GM21526 (cell line): ENCODE data around the gene AP1B1.

Experiments used
- ATAC-seq: cut with Tn5 transposase; IDR thresholded peaks from one replicate; pipeline ENCODE4 v1.9.1; 2021; ENCODE audit warnings: moderate library complexity; ENCODE audit not compliant: unreplicated experiment, low FRiP score

The AP1B1 gene

DNA sequence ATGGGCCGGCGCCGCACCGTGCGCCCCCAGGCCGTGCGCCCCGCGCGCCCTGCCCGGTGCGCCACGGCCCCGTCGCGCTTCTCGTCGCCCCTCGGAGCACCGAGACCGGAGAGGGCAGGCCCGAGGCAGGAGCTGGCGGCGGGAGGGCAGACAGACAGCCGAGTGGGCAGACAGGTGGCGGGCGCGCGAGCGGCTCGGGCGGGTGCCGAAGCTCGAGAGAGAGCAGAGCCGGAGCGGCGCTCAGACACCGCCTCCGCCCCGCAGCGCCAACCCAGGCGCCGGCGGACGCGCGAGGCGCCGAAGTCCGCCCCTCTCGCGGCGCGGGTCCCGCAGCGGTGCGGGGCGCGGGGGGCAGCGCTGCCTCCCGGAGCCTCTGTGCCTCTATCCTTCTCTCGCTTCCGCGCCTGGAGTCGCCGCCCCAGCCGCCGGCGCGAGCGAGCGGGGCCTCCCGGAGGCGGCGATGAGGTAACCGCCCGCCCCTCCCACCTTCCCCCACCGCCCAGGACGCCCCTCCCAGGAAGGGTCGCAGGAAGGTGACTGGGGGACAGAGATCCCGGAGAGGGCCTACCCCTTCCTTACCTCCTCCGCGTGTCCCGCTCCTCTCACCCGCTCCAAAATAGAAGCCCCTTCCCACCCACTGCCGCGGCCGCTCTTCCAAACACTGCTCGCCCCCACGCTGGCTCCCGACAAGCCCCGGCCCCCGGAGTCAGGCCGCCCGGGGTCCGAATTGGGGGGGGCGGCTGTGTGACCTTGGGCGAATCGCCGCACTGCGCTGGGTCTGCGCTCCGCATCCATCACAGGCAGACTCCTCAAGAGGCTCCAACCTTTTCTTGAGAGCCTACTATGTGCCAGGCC, 72.9 kb downstream of the AP1B1 start, which contains the start of gene RASL10A:
RASL10A (minus strand) TSS at position 412 of the 855 bp plus-strand sequence. CDS start 451 bp downstream, outside the sequence.
- no peak for ATAC-seq

DNA sequence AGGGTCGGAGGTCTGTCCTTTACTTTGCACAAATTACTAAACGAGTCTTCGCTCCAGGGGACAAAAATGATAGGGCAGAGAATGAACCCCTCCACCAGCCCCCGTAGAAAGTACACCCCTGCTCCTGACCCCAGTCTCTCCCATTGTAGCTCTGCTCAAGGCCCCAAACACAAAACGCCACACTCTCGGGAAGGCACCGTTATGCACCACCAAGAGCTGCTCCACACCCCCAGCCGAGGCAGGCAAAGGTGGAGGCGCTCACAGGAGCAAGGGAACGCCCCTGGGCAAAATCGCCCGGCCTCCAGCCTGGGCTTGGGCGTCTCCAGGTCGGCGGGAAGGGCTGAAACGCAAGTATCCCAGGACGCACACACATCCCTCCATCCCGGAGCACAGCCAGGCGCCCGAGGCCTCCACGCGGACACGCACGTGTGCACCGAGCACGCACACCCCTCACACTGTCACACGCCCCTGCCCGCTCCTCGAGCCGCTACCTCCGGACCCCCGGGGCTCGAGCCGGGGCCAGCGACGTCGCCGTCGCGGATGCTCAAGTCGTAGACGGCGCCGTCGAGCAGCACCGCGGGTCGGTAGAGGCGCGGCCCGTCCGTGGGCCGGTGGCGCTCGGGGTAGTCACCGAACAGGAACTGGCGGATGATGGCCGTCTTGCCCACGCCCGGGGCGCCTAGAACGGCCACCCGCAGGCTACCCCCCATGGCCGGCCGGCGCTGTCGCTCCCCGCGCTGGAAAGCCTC, 73.7 kb downstream of the AP1B1 start:
- ATAC-seq, result no peak

DNA sequence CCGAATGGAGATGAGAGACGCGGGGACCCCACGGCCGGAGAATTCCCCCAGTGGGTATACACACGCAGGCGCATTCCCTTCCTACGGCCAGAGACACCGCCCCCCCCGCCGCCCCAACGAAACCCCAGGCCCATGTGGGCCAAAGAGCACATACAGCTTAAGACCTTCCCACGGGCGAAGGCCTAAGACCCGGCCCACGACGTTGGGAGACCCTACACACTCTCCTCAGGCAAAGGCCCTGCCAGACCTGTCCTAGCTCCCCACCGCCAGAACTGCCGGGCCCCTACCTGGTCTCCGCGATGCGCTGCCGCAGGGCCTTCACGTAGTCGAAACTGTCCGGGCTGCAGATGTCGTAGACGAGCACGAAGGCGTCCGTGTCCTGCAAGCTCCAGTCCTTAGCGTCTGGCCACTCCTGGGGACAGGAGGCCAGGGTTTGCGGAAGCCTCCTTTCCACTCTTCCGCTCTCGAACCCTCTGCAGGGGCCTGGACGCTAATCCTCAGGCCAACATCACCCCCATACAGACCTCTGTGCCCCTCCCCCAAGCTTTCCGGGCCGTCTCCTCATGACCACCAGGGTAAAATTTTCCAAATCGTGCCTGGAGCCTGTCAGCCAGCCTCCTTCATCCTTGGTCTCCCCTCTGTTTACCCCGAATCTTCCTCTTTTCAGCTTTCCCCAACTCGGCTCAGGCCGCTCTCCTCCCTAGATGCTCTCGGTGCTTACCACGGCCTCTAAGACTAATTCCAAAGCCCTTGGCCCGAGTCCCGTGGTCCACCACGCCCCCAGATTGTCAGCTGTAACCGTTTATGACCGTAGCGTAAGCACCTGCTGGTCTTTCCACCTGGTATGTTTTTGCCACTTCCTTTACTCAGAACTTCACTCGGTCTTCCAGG, 74.5 kb downstream of the AP1B1 start:
- no peak for ATAC-seq

DNA sequence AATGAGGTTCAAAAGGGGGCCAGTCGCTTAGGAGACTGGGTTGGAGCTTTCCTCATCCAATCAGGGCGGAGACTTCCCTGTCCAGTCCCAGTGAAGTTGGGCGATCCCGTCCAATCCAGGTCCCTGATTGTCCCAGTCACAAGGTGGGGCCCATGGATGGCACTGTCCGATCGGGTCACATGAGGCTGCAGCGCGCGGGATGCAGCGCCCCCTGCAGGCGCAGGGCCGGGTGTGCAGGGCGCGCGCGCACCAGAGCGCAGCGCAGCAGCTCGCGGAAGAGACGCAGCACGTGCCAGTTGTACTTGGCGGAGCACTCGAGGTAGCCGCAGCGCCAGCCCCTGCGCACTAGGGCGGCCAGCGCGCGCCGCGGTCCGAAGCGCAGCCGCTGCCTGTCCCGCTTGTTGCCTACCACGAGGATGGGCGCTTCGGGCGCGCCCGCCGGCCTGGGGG, 75.2 kb downstream of the AP1B1 start:
- ATAC-seq, result no peak

DNA sequence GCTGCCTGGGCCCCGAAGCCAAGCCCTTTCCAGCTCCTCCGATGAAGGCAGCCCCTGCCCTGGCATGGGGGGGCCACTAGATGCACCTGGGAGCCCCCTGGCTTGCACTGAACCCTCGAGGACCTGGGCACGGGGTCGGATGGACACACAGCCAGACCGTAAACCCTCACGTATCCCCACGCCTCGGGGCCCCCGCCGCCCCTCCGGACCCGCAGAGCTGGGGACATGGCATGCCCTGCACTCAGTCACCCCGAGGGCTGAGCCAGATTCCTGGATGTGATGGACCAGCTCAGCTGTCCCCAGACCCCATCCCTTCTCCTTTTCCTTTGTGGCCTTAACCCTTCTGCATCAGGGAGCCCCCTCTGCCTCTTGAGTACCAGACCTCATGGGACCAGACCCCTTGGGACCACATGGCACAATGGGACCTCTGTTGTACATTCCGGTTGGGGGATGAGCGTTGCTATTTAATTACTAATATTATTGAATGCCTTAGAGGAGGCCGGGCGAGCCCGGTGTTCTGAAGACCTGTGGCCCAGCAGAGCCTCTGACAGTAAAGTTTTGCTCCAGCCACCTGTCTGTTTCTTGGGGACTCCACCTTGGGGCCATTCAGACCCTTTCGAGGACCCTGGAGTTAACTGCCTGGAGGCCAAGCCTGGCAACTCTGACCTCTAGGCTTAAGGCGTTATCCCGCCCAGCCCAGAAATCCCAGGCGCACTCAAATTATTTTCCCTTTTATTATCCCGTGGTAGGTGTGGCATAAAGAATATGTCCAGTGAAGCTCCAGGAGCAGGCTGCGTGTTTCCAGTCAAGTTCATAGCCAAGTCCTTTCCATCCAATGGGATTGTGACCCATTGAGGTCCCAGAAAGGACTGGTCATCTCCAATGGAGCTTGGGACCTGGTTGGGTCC, 75.9 kb downstream of the AP1B1 start:
- ATAC-seq, result no peak

DNA sequence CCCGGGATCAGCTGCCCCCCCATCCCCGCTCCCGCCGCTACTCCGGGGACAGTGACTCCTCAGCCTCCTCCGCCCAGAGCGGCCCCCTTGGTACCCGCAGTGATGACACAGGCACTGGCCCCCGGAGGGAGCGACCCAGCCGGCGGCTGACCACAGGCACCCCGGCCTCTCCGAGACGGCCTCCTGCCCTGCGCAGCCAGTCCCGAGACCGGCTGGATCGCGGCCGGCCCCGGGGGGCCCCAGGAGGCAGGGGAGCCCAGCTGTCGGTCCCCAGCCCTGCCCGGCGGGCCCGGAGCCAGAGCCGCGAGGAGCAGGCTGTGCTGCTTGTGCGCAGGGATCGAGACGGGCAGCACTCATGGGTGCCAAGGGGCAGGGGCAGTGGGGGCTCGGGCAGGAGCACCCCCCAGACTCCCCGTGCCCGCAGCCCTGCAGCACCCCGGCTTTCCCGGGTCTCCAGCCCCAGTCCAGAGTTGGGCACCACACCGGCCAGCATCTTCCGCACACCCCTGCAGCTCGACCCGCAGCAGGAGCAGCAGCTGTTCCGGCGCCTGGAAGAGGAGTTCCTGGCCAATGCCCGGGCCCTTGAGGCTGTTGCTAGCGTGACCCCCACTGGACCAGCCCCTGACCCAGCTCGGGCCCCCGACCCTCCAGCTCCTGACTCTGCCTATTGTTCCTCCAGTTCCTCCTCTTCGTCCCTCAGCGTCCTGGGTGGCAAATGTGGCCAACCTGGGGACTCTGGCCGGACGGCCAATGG, 76.7 kb downstream of the AP1B1 start:
- no peak for ATAC-seq

DNA sequence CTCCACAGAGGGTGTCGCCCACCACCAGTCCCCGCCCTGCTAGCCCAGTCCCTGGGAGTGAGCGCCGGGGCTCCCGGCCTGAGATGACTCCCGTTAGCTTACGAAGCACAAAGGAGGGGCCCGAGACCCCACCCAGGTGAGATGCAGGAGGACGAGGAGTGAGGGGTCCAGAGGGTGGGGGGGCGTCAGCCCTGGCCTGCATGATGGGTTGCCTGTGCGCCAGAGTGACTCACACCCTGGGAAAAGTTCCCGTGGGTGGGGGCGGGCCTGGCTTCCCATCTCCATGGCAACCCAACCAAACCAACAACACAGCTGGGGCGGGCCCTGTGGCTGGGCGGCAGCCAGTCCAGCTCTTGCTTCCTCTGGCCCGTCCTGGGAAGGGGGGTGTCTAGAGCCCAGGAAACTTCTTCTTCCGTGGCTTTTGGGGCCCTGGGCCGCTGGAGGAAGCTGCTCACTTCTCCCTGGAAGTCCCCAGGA, 77.5 kb downstream of the AP1B1 start:
- no peak for ATAC-seq

DNA sequence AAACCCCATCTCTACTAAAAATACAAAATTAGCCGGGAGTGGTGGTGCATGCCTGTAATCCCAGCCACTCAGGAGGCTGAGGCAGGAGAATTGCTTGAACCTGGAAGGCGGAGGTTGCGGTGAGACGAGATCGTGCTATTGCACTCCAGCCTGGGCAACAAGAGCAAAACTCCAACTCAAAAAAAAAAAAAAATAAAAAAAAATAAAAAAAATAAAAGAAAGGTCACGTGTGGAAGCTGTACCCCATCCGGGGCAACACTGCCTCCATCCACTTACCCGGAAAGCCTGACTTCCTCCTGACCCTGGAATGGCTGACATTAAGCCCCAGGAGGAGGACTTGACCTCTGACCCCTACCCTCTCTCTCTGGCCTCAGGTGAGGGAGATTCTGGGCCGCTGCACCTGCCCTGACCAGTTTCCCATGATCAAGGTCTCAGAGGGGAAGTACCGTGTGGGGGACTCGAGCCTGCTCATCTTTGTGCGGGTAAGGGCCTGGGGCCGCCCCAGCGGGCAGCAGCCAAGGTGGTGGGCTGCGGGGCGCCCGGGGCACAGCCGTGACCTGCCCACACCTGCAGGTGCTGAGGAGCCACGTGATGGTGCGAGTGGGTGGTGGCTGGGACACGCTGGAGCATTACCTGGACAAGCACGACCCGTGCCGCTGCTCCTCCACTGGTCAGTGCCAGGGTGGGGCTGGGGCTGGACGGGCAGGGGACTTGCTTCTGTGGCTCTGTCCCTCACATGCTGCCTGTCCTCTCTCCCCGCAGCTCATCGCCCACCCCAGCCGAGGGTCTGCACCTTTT, 78.1 kb downstream of the AP1B1 start:
- ATAC-seq, result no peak

DNA sequence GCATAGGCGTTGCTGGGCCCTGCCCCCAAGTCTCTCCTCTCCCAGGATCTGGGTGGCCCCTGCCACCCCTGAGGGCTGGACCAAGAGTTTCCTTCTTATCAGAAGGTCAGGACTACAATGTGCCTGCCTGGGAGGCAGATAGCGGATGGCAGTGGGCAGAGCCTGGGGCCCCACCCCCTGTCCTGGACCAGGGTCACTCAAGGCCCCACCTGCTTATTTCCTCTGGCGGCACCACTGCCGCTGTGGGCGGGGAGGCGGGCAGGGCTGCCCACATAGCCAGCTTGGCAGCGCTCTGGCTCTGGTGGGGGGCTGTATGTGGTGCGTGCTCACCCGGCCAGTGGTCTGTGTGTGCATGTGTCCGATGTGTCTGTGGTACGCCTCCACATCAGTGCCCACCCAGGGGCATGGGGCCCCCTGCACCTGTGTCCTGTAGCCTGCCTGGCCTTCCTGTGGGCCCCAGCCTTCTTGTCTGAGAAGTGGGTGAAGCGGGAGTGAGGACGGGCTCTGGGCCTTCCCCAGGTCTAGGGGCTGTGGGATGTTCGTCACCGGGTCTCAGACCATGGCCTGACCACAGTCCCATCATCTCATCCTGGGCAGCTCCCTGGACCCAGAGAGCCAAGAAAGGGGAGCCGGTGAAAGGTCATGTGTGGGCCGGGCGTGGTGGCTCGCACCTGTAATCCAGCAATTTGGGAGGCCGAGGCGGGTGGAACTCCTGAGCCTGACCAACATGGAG, 78.9 kb downstream of the AP1B1 start:
- no peak for ATAC-seq

DNA sequence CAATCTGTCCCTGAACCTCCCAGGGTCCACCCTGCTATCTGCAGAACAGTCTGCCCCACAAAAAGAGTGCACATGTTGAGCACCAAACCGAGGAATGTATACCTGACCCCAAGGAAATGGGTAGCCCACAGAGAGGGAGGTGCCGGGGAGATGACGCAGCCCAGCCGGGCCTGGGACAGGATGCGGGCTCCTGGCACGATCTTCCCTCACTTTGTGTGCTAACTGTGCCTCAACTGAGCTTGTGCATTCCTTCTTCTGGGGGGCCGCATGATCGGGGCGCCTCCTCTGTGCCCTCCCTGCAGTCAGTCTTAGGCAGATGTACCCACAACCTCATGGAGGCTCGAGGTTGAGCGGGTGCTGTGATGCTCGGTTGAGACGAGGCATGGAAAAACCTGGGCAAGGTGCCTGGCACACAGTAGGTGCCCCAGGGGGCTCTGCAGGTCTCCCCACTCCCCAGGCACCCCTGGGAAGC, 79.5 kb downstream of the AP1B1 start:
- no peak for ATAC-seq

DNA sequence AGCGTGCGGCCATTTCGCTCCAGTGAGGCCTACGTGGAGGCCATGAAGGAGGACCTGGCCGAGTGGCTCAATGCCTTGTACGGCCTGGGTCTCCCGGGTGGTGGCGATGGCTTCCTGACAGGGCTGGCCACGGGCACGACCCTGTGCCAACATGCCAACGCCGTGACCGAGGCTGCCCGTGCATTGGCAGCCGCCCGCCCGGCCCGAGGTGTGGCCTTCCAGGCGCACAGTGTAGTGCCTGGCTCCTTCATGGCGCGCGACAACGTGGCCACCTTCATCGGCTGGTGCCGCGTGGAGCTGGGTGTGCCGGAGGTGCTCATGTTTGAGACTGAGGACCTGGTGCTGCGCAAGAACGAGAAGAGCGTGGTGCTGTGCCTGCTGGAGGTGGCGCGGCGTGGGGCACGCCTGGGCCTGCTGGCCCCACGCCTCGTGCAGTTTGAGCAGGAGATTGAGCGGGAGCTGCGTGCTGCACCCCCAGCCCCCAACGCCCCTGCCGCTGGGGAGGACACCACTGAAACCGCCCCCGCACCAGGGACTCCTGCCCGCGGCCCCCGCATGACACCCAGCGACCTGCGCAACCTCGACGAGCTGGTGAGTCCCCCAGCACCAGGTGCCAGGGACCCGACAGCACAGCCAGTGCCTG, 80.1 kb downstream of the AP1B1 start:
- ATAC-seq, result no peak

DNA sequence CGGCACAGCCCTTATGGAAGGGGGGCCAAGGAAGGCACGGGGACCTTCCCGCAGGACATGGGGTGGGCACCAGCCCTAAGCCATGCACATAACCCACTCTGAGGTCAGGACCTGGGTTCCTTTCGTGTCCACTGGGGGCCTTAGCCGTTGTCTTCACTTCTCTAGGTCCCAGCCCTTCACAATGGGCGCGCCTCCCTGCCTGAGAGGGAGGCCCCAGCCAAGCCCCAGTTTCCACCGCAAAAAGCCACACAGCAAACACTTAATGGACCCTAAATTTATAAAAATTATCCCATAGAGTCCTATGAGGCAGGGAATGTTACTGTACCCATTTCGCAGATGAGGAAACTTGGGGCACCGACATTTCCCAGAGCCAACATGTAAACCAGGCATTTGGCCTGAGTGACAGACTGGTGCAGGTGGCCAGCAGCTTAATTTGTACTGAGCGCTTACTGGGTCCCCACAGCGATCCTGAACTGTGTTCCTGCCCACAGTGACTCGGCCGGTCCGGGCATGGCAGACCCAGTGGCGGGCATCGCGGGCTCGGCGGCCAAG, 80.7 kb downstream of the AP1B1 start:
- ATAC-seq, result no peak

DNA sequence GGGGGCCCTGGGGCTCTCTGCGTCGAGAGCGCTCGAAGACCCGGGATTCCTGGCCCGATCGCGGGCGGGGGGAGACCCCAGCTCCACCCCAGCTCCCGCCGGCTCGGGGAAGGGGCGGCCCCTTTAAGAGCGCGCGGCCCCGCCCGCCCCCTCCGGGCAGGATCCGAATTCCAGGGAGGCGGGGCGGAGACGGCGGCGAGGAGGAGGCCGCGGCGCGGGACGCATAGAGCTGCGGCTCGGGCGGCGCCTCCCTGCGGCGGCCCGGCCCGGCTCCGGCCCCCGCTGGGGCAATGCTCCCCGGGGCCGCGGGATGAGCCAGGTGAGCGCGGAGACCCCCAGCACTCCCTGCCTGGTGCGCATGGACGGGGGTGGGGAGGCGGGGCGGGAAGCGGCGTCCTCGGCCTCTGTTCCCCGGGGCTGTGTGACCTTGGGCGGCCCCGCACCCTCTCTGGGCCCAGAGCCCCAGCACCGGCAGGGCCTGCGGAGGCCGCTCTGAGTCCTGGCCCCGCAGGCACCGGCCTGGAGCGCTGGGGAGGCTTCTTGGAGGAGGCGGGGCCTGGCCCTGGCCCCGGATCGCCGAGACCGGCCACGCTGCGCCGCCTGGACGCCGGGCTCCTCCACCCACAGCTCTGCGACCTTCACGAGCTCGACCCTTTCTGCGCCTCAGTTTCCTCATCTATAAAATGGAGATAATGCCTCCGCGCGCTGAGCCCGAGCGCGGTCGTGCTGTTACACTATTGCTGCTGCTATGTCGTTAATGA, 81.4 kb downstream of the AP1B1 start:
- ATAC-seq, result no peak

DNA sequence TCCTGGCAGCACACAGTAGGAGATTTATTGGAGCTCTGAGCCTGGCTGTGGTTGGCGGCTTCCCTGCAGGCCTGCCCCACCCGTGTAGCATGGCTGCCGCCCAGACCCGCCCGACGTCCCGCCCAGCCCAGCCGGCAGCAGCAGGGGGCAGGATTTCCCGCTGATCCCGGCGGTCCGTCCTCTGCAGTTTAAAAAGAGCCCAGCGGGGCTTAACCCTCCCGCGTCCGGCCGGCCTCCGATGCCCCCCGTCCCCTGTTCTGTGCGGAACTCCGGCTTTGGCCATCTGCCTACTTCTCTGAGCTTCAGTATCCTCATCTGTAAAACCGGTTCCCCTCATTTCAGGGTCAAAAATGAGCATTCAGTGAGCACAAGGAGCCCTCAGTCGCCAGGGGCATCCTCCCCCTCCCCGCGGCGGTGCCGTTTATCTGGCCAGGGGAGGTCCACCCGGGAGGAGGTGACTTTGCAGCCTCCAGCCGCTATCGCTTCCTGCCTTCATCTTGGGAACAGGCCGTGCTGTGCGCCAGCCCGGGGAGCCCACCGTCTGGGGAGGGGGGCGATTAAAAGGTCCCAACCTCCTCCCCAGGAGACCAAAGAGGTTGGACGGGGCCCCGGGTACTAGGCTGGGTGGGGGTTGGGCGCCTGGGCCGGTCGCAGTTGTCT, 82.1 kb downstream of the AP1B1 start, which contains the start of gene GAS2L1:
GAS2L1 (plus strand) TSS at position 476 of the 660 bp plus-strand sequence. CDS start 1,456 bp downstream, outside the sequence.
- ATAC-seq, result no peak

DNA sequence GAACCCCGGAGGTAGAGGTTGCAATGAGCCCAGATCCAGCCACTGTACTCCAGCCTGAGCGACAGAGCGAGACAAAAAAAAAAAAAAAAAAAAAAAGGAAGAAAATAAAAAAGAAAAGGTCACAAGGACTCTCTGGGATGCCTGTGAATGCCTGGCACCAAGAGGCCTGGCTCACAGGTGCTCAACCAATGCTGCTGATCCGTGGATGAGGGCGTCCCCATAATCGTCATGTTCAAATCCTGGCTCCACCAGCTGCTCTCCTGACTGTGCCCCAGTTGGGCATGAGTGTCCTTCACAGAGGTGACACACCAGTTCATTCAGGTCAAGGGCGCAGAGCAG, 82.6 kb downstream of the AP1B1 start:
- no peak for ATAC-seq
